GM12878 (cell line): ENCODE measurements around the gene ASB10. TPM values are rescaled to one million over a fixed set of nuclear protein-coding genes. Genes with fewer than 3 reads are reported as not detected.

Experiments used
- ATAC-seq: fragments of 200-7000 bp; cut with Tn5 transposase; 3 replicates; pipeline ENCODE4 v1.9.1; 2020; ENCODE audit warnings: mild to moderate bottlenecking, moderate library complexity
- BruUV-seq: library from RNA; stranded (reverse); fragments of 400-500 nt; replicated peaks from 2 replicates; lab custom pipeline; 2021; lab: Mats Ljungman, UMichigan
- CTCF ChIA-PET: fragments of 300-600 bp; sonication (Branson Sonifier 250); formaldehyde crosslinking; extraction: SDS; loops from one replicate; lab custom pipeline; 2021; ENCODE audit warnings: inconsistent platforms; lab: Yijun Ruan, JAX
- POLR2A ChIA-PET: fragments of 350-600 bp; formaldehyde crosslinking; extraction: SDS; loops from one replicate; lab custom pipeline; 2021; ENCODE audit warnings: inconsistent platforms; lab: Charles Lee
- RAD21 ChIA-PET: fragments of 300-600 bp; sonication (Branson Sonifier 250); formaldehyde crosslinking; loops from one replicate; lab custom pipeline; 2023; ENCODE audit warnings: antibody characterized with exemption; ENCODE audit not compliant: unreplicated experiment; lab: Charles Lee
- SMC1A ChIA-PET: fragments of 300-600 bp; sonication (Branson Sonifier 250); formaldehyde crosslinking; loops from one replicate; lab custom pipeline; 2023; ENCODE audit not compliant: unreplicated experiment, uncharacterized antibody; lab: Charles Lee
- DNase-seq: peaks from one replicate; pipeline ENCODE4 v3.0.0-alpha.2; 2011; ENCODE audit warnings: low read depth, low spot score
- FAIRE-seq: peaks from 3 replicates; lab custom pipeline; 2011; peaks lifted over from hg19 to GRCh38; lab: Jason Lieb, UNC
- H2AFZ ChIP-seq: 2 replicates; pipeline ENCODE4 v1.6.0; 2011; ENCODE audit warnings: low read depth, low read length, control low read depth; ENCODE audit not compliant: control insufficient read depth
- H3K27ac ChIP-seq: 2 replicates; pipeline ENCODE4 v1.5.1; 2011; ENCODE audit warnings: control low read depth; ENCODE audit not compliant: control insufficient read depth, insufficient read depth
- H3K27me3 ChIP-seq, 2 experiments: replicated peaks in 1 of 2; 2 replicates each; pipeline versions ENCODE4 v1.6.0 to v1.6.1; 2011; ENCODE audit warnings: low read length in 1 of 2; ENCODE audit not compliant: control insufficient read depth in 2 of 2, insufficient read depth in 2 of 2
- H3K36me3 ChIP-seq, 2 experiments: 2 replicates each; pipeline ENCODE4 v1.5.1; 2011; ENCODE audit warnings: low read length in 1 of 2; ENCODE audit not compliant: control insufficient read depth in 2 of 2, insufficient read depth in 2 of 2
- H3K4me1 ChIP-seq: 2 replicates; pipeline ENCODE4 v1.6.1; 2011; ENCODE audit warnings: mild to moderate bottlenecking, low read length, moderate library complexity, mixed read lengths; ENCODE audit not compliant: control insufficient read depth, insufficient read depth
- H3K4me2 ChIP-seq: 2 replicates; pipeline ENCODE4 v1.6.0; 2011; ENCODE audit warnings: control low read depth; ENCODE audit not compliant: control insufficient read depth, insufficient read depth
- H3K4me3 ChIP-seq: fragments of 200-600 bp; sonication (generic); 2 replicates; pipeline ENCODE4 v1.5.1; 2016
- H3K79me2 ChIP-seq: 2 replicates; pipeline ENCODE4 v1.6.0; 2011; ENCODE audit warnings: low read length; ENCODE audit not compliant: control insufficient read depth, insufficient read depth
- H3K9ac ChIP-seq: 2 replicates; pipeline ENCODE4 v1.8.0; 2011; ENCODE audit warnings: low read length, control low read depth, mixed read lengths; ENCODE audit not compliant: control insufficient read depth, insufficient read depth
- H3K9me3 ChIP-seq: replicated peaks from 3 replicates; pipeline ENCODE4 v1.5.1; 2011; ENCODE audit warnings: mild to moderate bottlenecking, low read length; ENCODE audit not compliant: control insufficient read depth, insufficient read depth
- H4K20me1 ChIP-seq: 2 replicates; pipeline ENCODE4 v1.6.0; 2011; ENCODE audit not compliant: control insufficient read depth, insufficient read depth
- ASH2L ChIP-seq: fragments of 300-600, 200-600 bp; sonication (generic); IDR thresholded peaks from 2 replicates; pipeline ENCODE4 v1.6.1; 2017; ENCODE audit warnings: low read depth, mild to moderate bottlenecking, borderline replicate concordance
- BACH1 ChIP-seq: fragments of 450-650 bp; IDR thresholded peaks from 2 replicates; pipeline ENCODE4 v1.6.1; 2017; ENCODE audit warnings: mild to moderate bottlenecking, borderline replicate concordance
- CHD4 ChIP-seq: fragments of 200-600 bp; sonication (generic); IDR thresholded peaks from 2 replicates; pipeline ENCODE4 v1.6.1; 2016; ENCODE audit warnings: mild to moderate bottlenecking
- CTCF ChIP-seq, 3 experiments: IDR thresholded peaks in 2 of 3; conservative IDR thresholded peaks in 1 of 3; 2 replicates each; pipeline ENCODE4 v1.5.1; 2011; ENCODE audit warnings: low read depth in 3 of 3, low read length in 3 of 3, mild to moderate bottlenecking in 3 of 3, control low read depth in 2 of 3, moderate library complexity in 2 of 3, inconsistent platforms in 1 of 3, mixed read lengths in 1 of 3; ENCODE audit not compliant: control insufficient read depth in 2 of 3, insufficient read depth in 1 of 3; ENCODE audit errors: extremely low read depth in 1 of 3
- GATAD2B ChIP-seq: fragments of 450-650 bp; conservative IDR thresholded peaks from 2 replicates; pipeline ENCODE4 v1.6.1; 2017; ENCODE audit warnings: low read depth, mild to moderate bottlenecking, moderate library complexity
- SREBF1 ChIP-seq: IDR thresholded peaks from 2 replicates; pipeline ENCODE4 v1.6.1; 2012; ENCODE audit warnings: mild to moderate bottlenecking, low read length
- STAT1 ChIP-seq: fragments of 450-650 bp; conservative IDR thresholded peaks from 2 replicates; pipeline ENCODE4 v1.6.1; 2014; ENCODE audit warnings: antibody characterized with exemption, mild to moderate bottlenecking
- WGBS: methylation state at CpG from one replicate; pipeline ENCODE4 v1.1.6; 2016; ENCODE audit warnings: low lambda C conversion rate; ENCODE audit not compliant: insufficient replicate concordance, insufficient coverage; ENCODE audit errors: missing lambda C conversion rate; 5-methylcytosine and 5-hydroxymethylcytosine counted together
- in situ Hi-C: fragments of 300-500 bp; cut with MboI; formaldehyde crosslinking; loops from 9 replicates; pipeline ENCODE4 v1.14.3; 2018; ENCODE audit warnings: mixed read lengths
- intact Hi-C: fragments of 100-400 bp; cut with micrococcal nuclease; formaldehyde crosslinking; loops from one replicate; pipeline ENCODE4 v1.14.2; 2022; ENCODE audit not compliant: unreplicated experiment
- polyA plus RNA-seq, 11 experiments: library from polyadenylated mRNA; depleted of rRNA in 4 of 11; unstranded in 6 of 11; stranded (reverse) in 5 of 11; fragments of >200 nt; fragmentation: Nextera tagmentation in 4 of 11; fragmentation: Illumina TruSeq in 1 of 11; extraction: Ambion mirVana in 4 of 11; extraction: Trizol in 1 of 11; gene quantifications; 1 replicate in 1 of 11; 2 replicates in 10 of 11; pipeline versions ENCODE4 v1.2.1 to v1.2.3, GENCODE V29; 2011 to 2016; ENCODE audit warnings: inconsistent platforms in 2 of 11, missing spikeins in 2 of 11, low read depth in 1 of 11
- total RNA-seq, 4 experiments: library from RNA; depleted of rRNA in 3 of 4; stranded (reverse); fragments of >200 nt in 3 of 4; fragmentation: Illumina TruSeq in 1 of 4; extraction: Trizol in 1 of 4; gene quantifications; 2 replicates each; pipeline versions ENCODE4 v1.2.1 to v1.2.3, GENCODE V29; 2013 to 2021

Gene ASB10
- total and polyA plus RNA-seq, 10 of the 15 experiments (the other 5 are each of a cell fraction or from before 2014, with no cell fraction given) = not detected

- TF ChIP-seq BACH1 = no peak
Observed at GRCh38 chr7:151192002-151192539, 5.0 kb upstream of the ASB10 start (continued).

- WGBS = 28% methylated on average over 12 of the region's 12 CpGs
- H4K20me1 ChIP-seq = no peaks in the 10 kb centered on the region
- ChIA-PET RAD21 (no interaction called here), SMC1A (no interaction called here), CTCF (no interaction called here), POLR2A (no interaction called here)
- H3K27ac ChIP-seq = no peak overlapping the region
- in situ Hi-C loops (no loop called here), intact Hi-C loops (no loop called here)
- H2AFZ ChIP-seq = no peak overlapping the region
- no peak overlapping the region for H3K9ac ChIP-seq
- TF ChIP-seq STAT1 (no peak), ASH2L (no peak), CHD4 (no peak), SREBF1 (no peak), CTCF (IDR thresholded peaks at IDR 0.05 in 2 of 3, conservative IDR thresholded peaks at IDR 0.05 in 1 of 3; ENCODE audit: control insufficient read depth in 2 of 3, extremely low read depth in 1 of 3, insufficient read depth in 1 of 3, low read depth in 3 of 3, low read length in 3 of 3) (no peak), GATAD2B (no peak)
- no TSS peak for BruUV-seq
- no peaks in the 10 kb centered on the region for H3K9me3 ChIP-seq
- H3K79me2 ChIP-seq = no peaks in the 10 kb centered on the region
- no peak for DNase-seq
- H3K4me3 ChIP-seq = no peak overlapping the region
- no peak for FAIRE-seq
- no peak for ATAC-seq
- H3K4me2 ChIP-seq = no peak overlapping the region
- H3K27me3 ChIP-seq = peaks cover 0 to 6% of the 10 kb centered on the region in 2 experiments; a peak in 1 of 4 replicates
- peaks cover 7% of the 10 kb centered on the region for H3K4me1 ChIP-seq
- no peaks in the 10 kb centered on the region for H3K36me3 ChIP-seq
Observed at GRCh38 chr7:151191544-151191943, 4.5 kb upstream of the ASB10 start.
